BLaER1 treated with 17β-estradiol and CSF1 and Interleukin-3, amounts not matched to agents 10 nM and 100 nM (cell line): Measurements from ENCODE around the gene PANK4.
A peak's percentile ranks its signal among the peaks of the same experiment; 100 is the strongest.

ENCODE experiments used
- H3K27ac ChIP-seq, 11 experiments: shearing (Covaris generic); formaldehyde crosslinking; 2 replicates each; pipeline ENCODE4 v1.8.1; 2022
- H3K27me3 ChIP-seq, 11 experiments: shearing (Covaris generic); formaldehyde crosslinking; 2 replicates each; pipeline ENCODE4 v1.8.1; 2022
- H3K36me3 ChIP-seq, 11 experiments: shearing (Covaris generic); formaldehyde crosslinking; 2 replicates each; pipeline ENCODE4 v1.8.1; 2022
- H3K4me1 ChIP-seq, 10 experiments: shearing (Covaris generic); formaldehyde crosslinking; 2 replicates each; pipeline ENCODE4 v1.8.1; 2022
- H3K4me2 ChIP-seq, 11 experiments: shearing (Covaris generic); formaldehyde crosslinking; 2 replicates each; pipeline ENCODE4 v1.8.1; 2022
- H3K4me3 ChIP-seq, 10 experiments: shearing (Covaris generic); formaldehyde crosslinking; 2 replicates each; pipeline ENCODE4 v1.8.1; 2022
- H3K9ac ChIP-seq, 11 experiments: shearing (Covaris generic); formaldehyde crosslinking; 2 replicates each; pipeline ENCODE4 v1.8.1; 2022
- H3K9me3 ChIP-seq, 11 experiments: shearing (Covaris generic); formaldehyde crosslinking; replicated peaks in 1 of 11; 2 replicates each; pipeline ENCODE4 v1.8.1; 2022
- H4K20me1 ChIP-seq, 11 experiments: shearing (Covaris generic); formaldehyde crosslinking; 2 replicates each; pipeline ENCODE4 v1.8.1; 2022
- Cebpa-rat ChIP-seq, 11 experiments: shearing (Covaris generic); IDR thresholded peaks; 2 replicates each; pipeline ENCODE4 v1.8.1; 2022

PANK4 gene

GRCh38 chr1:2548068-2548589, 21.7 kb upstream of the PANK4 start:
- Histone ChIP-seq H3K9me3 (no peaks in the 10 kb centered on the region), H3K4me3 (peak overlapping the region; percentile 52 to 78 (median 64)), H3K27me3 (no peaks in the 10 kb centered on the region), H3K4me2 (peak overlapping the region; percentile 93 to 100 (median 98)), H3K9ac (peak overlapping the region; percentile 76 to 86 (median 82)), H3K27ac (peak overlapping the region; percentile 72 to 95 (median 90)), H4K20me1 (peaks cover 0 to 28% (median 3%) of the 10 kb centered on the region in 11 experiments; a peak in 6 of 22 replicates), H3K4me1 (peaks cover 61 to 95% (median 90%) of the 10 kb centered on the region in 10 experiments), H3K36me3 (no peaks in the 10 kb centered on the region)
- no peak for TF ChIP-seq Cebpa-rat (IDR thresholded peaks at IDR 0.05)

- no peaks in the 10 kb centered on the region for H3K9me3 ChIP-seq
- H3K4me3 ChIP-seq: peak overlapping the region; percentile 52 to 78 (median 64)
- peaks cover 0 to 34% (median 3%) of the 10 kb centered on the region in 11 experiments; a peak in 6 of 22 replicates for H4K20me1 ChIP-seq
- H3K36me3 ChIP-seq: no peaks in the 10 kb centered on the region
- H3K27me3 ChIP-seq: no peaks in the 10 kb centered on the region
- H3K4me1 ChIP-seq: peaks cover 61 to 98% (median 95%) of the 10 kb centered on the region in 10 experiments
- peak overlapping the region; percentile 21 to 95 (median 90) for H3K27ac ChIP-seq
- peak overlapping the region; percentile 93 to 100 (median 98) for H3K4me2 ChIP-seq
- H3K9ac ChIP-seq: peak overlapping the region; percentile 76 to 86 (median 82)
- TF ChIP-seq Cebpa-rat (IDR thresholded peaks at IDR 0.05): no peak
Observed at GRCh38 chr1:2547210-2548067, 21.0 kb upstream of the PANK4 start.

- H3K27me3 ChIP-seq: peaks cover 0 to 5% (median 0%) of the 10 kb centered on the region in 11 experiments; a peak in 4 of 22 replicates
- H3K9me3 ChIP-seq: no peaks in the 10 kb centered on the region
- peak overlapping the region; percentile 93 to 100 (median 98) for H3K4me2 ChIP-seq
- H4K20me1 ChIP-seq: peaks cover 0 to 42% (median 4%) of the 10 kb centered on the region in 11 experiments; a peak in 6 of 22 replicates
- no peaks in the 10 kb centered on the region for H3K36me3 ChIP-seq
- H3K9ac ChIP-seq: peak overlapping the region; percentile 76 to 86 (median 82)
- peak overlapping the region; percentile 52 to 78 (median 64) for H3K4me3 ChIP-seq
- TF ChIP-seq Cebpa-rat (IDR thresholded peaks at IDR 0.05): no peak
- H3K27ac ChIP-seq: peak overlapping the region; percentile 65 to 95 (median 90)
- H3K4me1 ChIP-seq: peaks cover 53 to 98% (median 93%) of the 10 kb centered on the region in 10 experiments
Observed at GRCh38 chr1:2546515-2547209, 20.3 kb upstream of the PANK4 start.

- Histone ChIP-seq H3K4me3 (peak overlapping the region; percentile 52 to 78 (median 64)), H3K36me3 (no peaks in the 10 kb centered on the region), H3K9ac (peak overlapping the region; percentile 76 to 86 (median 82)), H3K4me2 (peak overlapping the region; percentile 93 to 100 (median 98)), H3K27ac (peak overlapping the region; percentile 65 to 95 (median 90)), H3K4me1 (peaks cover 46 to 98% (median 87%) of the 10 kb centered on the region in 10 experiments), H3K27me3 (peaks cover 0 to 12% (median 0%) of the 10 kb centered on the region in 11 experiments; a peak in 11 of 22 replicates), H3K9me3 (no peaks in the 10 kb centered on the region), H4K20me1 (peaks cover 0 to 43% (median 4%) of the 10 kb centered on the region in 11 experiments; a peak in 6 of 22 replicates)
- TF ChIP-seq Cebpa-rat (IDR thresholded peaks at IDR 0.05): no peak
Observed at GRCh38 chr1:2545754-2546514, 19.5 kb upstream of the PANK4 start.

GRCh38 chr1:2544875-2545640, 18.7 kb upstream of the PANK4 start:
- no peaks in the 10 kb centered on the region for H3K36me3 ChIP-seq
- no peak for TF ChIP-seq Cebpa-rat (IDR thresholded peaks at IDR 0.05)
- no peak overlapping the region for H3K4me3 ChIP-seq
- 0 out of 22 replicates have a peak overlapping the region, but pooled peaks of 1 of the 11 experiments have one; percentile 23 for H3K9ac ChIP-seq
- H3K27ac ChIP-seq: peak overlapping the region in 1 of 11 experiments; percentile 18; a peak in 3 of 22 replicates
- H3K4me1 ChIP-seq: peaks cover 38 to 95% (median 83%) of the 10 kb centered on the region in 10 experiments
- H3K9me3 ChIP-seq: no peaks in the 10 kb centered on the region
- H3K4me2 ChIP-seq: peak overlapping the region; percentile 49 to 86 (median 76); a peak in 16 of 22 replicates
- H3K27me3 ChIP-seq: peaks cover 0 to 20% (median 5%) of the 10 kb centered on the region in 11 experiments; a peak in 16 of 22 replicates
- peaks cover 0 to 47% (median 4%) of the 10 kb centered on the region in 11 experiments; a peak in 7 of 22 replicates for H4K20me1 ChIP-seq

- peak overlapping the region in 3 of 11 experiments; percentile 35 to 48 (median 37); a peak in 5 of 22 replicates for H3K9ac ChIP-seq
- H3K4me2 ChIP-seq: peak overlapping the region; percentile 47 to 86 (median 70)
- peaks cover 0 to 25% (median 7%) of the 10 kb centered on the region in 11 experiments; a peak in 16 of 22 replicates for H3K27me3 ChIP-seq
- no peak for TF ChIP-seq Cebpa-rat (IDR thresholded peaks at IDR 0.05)
- H3K27ac ChIP-seq: peak overlapping the region in 1 of 11 experiments; percentile 18; a peak in 3 of 22 replicates
- peaks cover 30 to 89% (median 77%) of the 10 kb centered on the region in 10 experiments for H3K4me1 ChIP-seq
- H3K9me3 ChIP-seq: no peaks in the 10 kb centered on the region
- H3K36me3 ChIP-seq: no peaks in the 10 kb centered on the region
- H3K4me3 ChIP-seq: no peak overlapping the region
- H4K20me1 ChIP-seq: peaks cover 0 to 51% (median 4%) of the 10 kb centered on the region in 11 experiments; a peak in 7 of 22 replicates
Observed at GRCh38 chr1:2544093-2544874, 17.9 kb upstream of the PANK4 start.
